CD4-positive, alpha-beta memory T cell (primary cell): ENCODE results near the gene DAB1. TPM values are rescaled to one million over a fixed set of nuclear protein-coding genes. Genes with fewer than 3 reads are reported as not detected.

Experiments used
- CTCF ChIA-PET: fragments of 350-600 bp; sonication (Branson Sonifier 250); formaldehyde crosslinking; loops from one replicate; lab custom pipeline; 2021; ENCODE audit warnings: inconsistent platforms; ENCODE audit not compliant: partially characterized antibody; lab: Charles Lee
- POLR2A ChIA-PET: fragments of 350-600 bp; sonication (Branson Sonifier 250); formaldehyde crosslinking; loops from one replicate; lab custom pipeline; 2021; ENCODE audit not compliant: partially characterized antibody; lab: Charles Lee
- DNase-seq, 5 donors: peaks; one replicate each; pipeline versions ENCODE4 v3.0.0 to v3.0.0-alpha.2; 2020 to 2022; ENCODE audit warnings: mixed read lengths in 1 of 5
- H3K27ac ChIP-seq: one replicate; pipeline ENCODE4 v1.7.0; 2013; ENCODE audit warnings: low read depth, low read length
- H3K27me3 ChIP-seq: 2 replicates; pipeline ENCODE4 v1.7.0; 2013; ENCODE audit warnings: mild to moderate bottlenecking, low read length, moderate library complexity; ENCODE audit not compliant: insufficient read depth
- H3K36me3 ChIP-seq: 2 replicates; pipeline ENCODE4 v1.7.0; 2013; ENCODE audit warnings: mild to moderate bottlenecking, low read length, moderate library complexity; ENCODE audit not compliant: insufficient read depth
- H3K4me1 ChIP-seq: 2 replicates; pipeline ENCODE4 v1.7.0; 2013; ENCODE audit warnings: mild to moderate bottlenecking, low read length, moderate library complexity; ENCODE audit not compliant: insufficient read depth
- H3K4me3 ChIP-seq, 2 donors: one replicate each; pipeline ENCODE4 v1.7.0; 2013; ENCODE audit warnings: low read length in 2 of 2, mild to moderate bottlenecking in 1 of 2
- H3K9me3 ChIP-seq, 2 donors: one replicate each; pipeline ENCODE4 v1.7.0; 2013; ENCODE audit warnings: low read length in 2 of 2, control low read depth in 1 of 2; ENCODE audit not compliant: control insufficient read depth in 1 of 2
- H3K27ac Mint-ChIP-seq, 7 donors: one replicate each; pipeline ENCODE4 v1.8.0; 2020 to 2021; ENCODE audit warnings: mixed read lengths in 7 of 7, mild to moderate bottlenecking in 6 of 7, inconsistent platforms in 3 of 7, moderate library complexity in 3 of 7
- H3K27me3 Mint-ChIP-seq, 2 donors: one replicate each; pipeline ENCODE4 v1.8.0; 2020 to 2021; ENCODE audit warnings: mixed read lengths in 2 of 2
- H3K36me3 Mint-ChIP-seq, 2 donors: one replicate each; pipeline ENCODE4 v1.8.0; 2020 to 2021; ENCODE audit warnings: mixed read lengths in 2 of 2, inconsistent platforms in 1 of 2, mild to moderate bottlenecking in 1 of 2
- H3K4me1 Mint-ChIP-seq, 4 donors: one replicate each; pipeline ENCODE4 v1.8.0; 2020 to 2021; ENCODE audit warnings: mixed read lengths in 4 of 4, mild to moderate bottlenecking in 1 of 4
- H3K4me3 Mint-ChIP-seq, 8 donors: one replicate each; pipeline ENCODE4 v1.8.0; 2020 to 2021; ENCODE audit warnings: mixed read lengths in 8 of 8, mild to moderate bottlenecking in 7 of 8, moderate library complexity in 6 of 8, inconsistent platforms in 3 of 8
- H3K9me3 Mint-ChIP-seq, 8 donors: one replicate each; pipeline ENCODE4 v1.8.0; 2020 to 2021; ENCODE audit warnings: mixed read lengths in 8 of 8, mild to moderate bottlenecking in 5 of 8, inconsistent platforms in 3 of 8, moderate library complexity in 1 of 8
- intact Hi-C: fragments of 100-400 bp; cut with micrococcal nuclease; formaldehyde crosslinking; loops from one replicate; pipeline ENCODE4 v1.15.1; 2023
- polyA plus RNA-seq, 2 donors: library from polyadenylated mRNA; unstranded; fragments of 300-500 nt; fragmentation: Illumina TruSeq; gene quantifications; one replicate each; pipeline ENCODE4 v1.2.3, GENCODE V29; 2021
- total RNA-seq, 2 experiments: library from RNA; stranded (reverse); gene quantifications; one replicate each; pipeline ENCODE4 v1.2.3, GENCODE V29; 2021

The DAB1 gene
- total and polyA plus RNA-seq, 4 experiments from 2014 or later: 1.5 to 3.9 (median 3.2) TPM

GRCh38 chr1:57325117-57325516, 98.7 kb downstream of the DAB1 start:
- peaks cover 0 to 3% (median 0%) of the 10 kb centered on the region in 4 donors for H3K4me1 Mint-ChIP-seq
- peaks cover 2% of the 10 kb centered on the region in 2 donors for H3K27me3 Mint-ChIP-seq
- Histone ChIP-seq H3K27me3 (no peaks in the 10 kb centered on the region), H3K9me3 (no peaks in the 10 kb centered on the region), H3K4me1 (no peaks in the 10 kb centered on the region), H3K36me3 (no peaks in the 10 kb centered on the region), H3K27ac (no peak overlapping the region), H3K4me3 (no peak overlapping the region)
- DNase-seq: no peak
- ChIA-PET POLR2A (no interaction called here), CTCF (no interaction called here)
- peak overlapping the region in 1 of 8 donors; percentile 16 for H3K4me3 Mint-ChIP-seq
- intact Hi-C loops: no loop called here
- no peak overlapping the region for H3K27ac Mint-ChIP-seq
- H3K36me3 Mint-ChIP-seq: no peaks in the 10 kb centered on the region
- peaks cover 0 to 2% (median 0%) of the 10 kb centered on the region in 8 donors for H3K9me3 Mint-ChIP-seq

DNA sequence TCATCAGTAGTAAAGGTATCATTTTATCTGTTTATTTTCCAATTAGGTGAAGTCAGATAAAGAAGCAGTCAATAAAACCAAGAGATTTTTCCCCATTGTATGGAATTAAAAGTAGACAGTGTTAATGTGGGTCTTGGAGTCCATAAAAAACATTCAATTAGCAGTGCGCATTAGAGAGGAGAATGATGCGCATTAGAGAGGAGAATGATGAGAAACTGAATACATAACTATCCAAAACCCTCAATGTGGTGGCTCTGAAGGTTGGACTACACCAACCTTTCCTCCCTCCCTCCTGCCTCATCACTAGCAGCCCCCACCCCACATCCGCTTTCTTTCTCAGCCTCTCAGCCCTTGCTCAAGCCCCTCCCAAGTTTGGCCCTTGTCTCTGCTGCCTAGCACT, 99.5 kb downstream of the DAB1 start:
- POLR2A ChIA-PET: no interaction called here
- peak overlapping the region in 1 of 8 donors; percentile 27 for H3K4me3 Mint-ChIP-seq
- CTCF ChIA-PET: no interaction called here
- Histone ChIP-seq H3K4me1 (peaks cover 3% of the 10 kb centered on the region), H3K36me3 (no peaks in the 10 kb centered on the region), H3K27ac (no peak overlapping the region), H3K27me3 (no peaks in the 10 kb centered on the region), H3K9me3 (no peaks in the 10 kb centered on the region), H3K4me3 (no peak overlapping the region)
- no peak overlapping the region for H3K27ac Mint-ChIP-seq
- H3K27me3 Mint-ChIP-seq: peaks cover 2% of the 10 kb centered on the region in 2 donors
- peaks cover 0 to 2% (median 0%) of the 10 kb centered on the region in 8 donors for H3K9me3 Mint-ChIP-seq
- DNase-seq: no peak
- intact Hi-C loops: no loop called here
- no peaks in the 10 kb centered on the region for H3K36me3 Mint-ChIP-seq
- peaks cover 0 to 3% (median 1%) of the 10 kb centered on the region in 4 donors for H3K4me1 Mint-ChIP-seq

DNA sequence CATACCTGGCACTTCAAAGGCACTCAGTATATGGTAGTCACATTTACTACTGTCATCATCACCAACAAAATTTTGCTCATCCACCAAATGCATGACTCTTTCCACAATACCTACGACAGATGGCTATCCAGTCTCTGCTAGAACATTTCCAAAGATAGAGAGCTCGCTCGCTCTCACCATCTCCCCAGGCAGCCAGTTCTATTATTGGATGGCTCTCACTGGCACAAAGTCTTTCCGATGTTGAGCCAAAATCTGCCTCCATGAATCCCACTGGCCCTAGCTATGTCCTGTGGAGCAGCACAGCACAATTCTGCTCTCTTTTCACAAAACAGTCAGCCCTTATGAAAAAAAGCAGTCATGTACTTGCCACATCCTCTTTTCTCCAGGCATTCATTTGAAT, 102.1 kb downstream of the DAB1 start:
- H3K36me3 Mint-ChIP-seq: no peaks in the 10 kb centered on the region
- ChIA-PET POLR2A (no interaction called here), CTCF (no interaction called here)
- intact Hi-C loops: no loop called here
- H3K4me3 ChIP-seq: no peak overlapping the region
- peaks cover 0 to 2% of the 10 kb centered on the region in 2 donors for H3K27me3 Mint-ChIP-seq
- H3K9me3 ChIP-seq: no peaks in the 10 kb centered on the region
- H3K4me1 Mint-ChIP-seq: peaks cover 4 to 10% (median 6%) of the 10 kb centered on the region in 4 donors
- H3K27ac Mint-ChIP-seq: no peak overlapping the region
- H3K27me3 ChIP-seq: no peaks in the 10 kb centered on the region
- no peak overlapping the region for H3K27ac ChIP-seq
- peaks cover 12% of the 10 kb centered on the region for H3K4me1 ChIP-seq
- no peak for DNase-seq
- H3K9me3 Mint-ChIP-seq: peaks cover 0 to 2% (median 0%) of the 10 kb centered on the region in 8 donors
- no peak overlapping the region for H3K4me3 Mint-ChIP-seq
- H3K36me3 ChIP-seq: no peaks in the 10 kb centered on the region

GRCh38 chr1:57319791-57320190, 104.1 kb downstream of the DAB1 start:
- DNase-seq: no peak
- peaks cover 4 to 10% (median 5%) of the 10 kb centered on the region in 4 donors for H3K4me1 Mint-ChIP-seq
- H3K9me3 ChIP-seq: no peaks in the 10 kb centered on the region
- peaks cover 12% of the 10 kb centered on the region for H3K4me1 ChIP-seq
- H3K27me3 Mint-ChIP-seq: peaks cover 0 to 2% of the 10 kb centered on the region in 2 donors
- peak overlapping the region in 1 of 7 donors; percentile 48 for H3K27ac Mint-ChIP-seq
- no peaks in the 10 kb centered on the region for H3K27me3 ChIP-seq
- H3K4me3 Mint-ChIP-seq: no peak overlapping the region
- POLR2A ChIA-PET: interaction anchor here (2.1 kb wide), 1 partner anchor 12 kb away, joined by 7 read pairs; no protein-coding TSS in a partner anchor
- H3K36me3 Mint-ChIP-seq: no peaks in the 10 kb centered on the region
- no peaks in the 10 kb centered on the region for H3K36me3 ChIP-seq
- CTCF ChIA-PET: interaction anchor here (1.3 kb wide), 1 partner anchor 9 kb away, joined by 3 read pairs; no protein-coding TSS in a partner anchor
- no peak overlapping the region for H3K27ac ChIP-seq
- intact Hi-C loops: no loop called here
- H3K9me3 Mint-ChIP-seq: peaks cover 0 to 2% (median under 1%) of the 10 kb centered on the region in 8 donors
- no peak overlapping the region for H3K4me3 ChIP-seq

DNA sequence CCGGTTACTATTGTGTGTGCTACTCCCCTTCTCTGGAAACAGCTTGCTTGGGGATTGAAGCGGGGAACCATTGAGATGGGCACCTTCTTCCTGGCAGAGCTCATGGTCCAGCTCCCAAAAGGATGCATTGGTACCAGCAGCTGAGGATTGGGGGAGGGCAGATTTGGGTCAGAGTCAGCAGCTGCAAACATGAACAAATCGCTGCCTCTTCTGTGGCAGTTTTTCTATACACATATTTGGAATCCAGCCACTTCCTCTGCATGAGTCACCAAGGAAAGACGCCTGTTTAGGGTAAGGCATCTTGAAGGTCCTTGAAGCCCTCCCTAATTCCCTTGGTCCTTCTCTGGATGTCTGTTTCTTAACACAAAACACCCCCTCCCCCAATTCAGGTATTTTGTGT, 104.7 kb downstream of the DAB1 start:
- ChIA-PET POLR2A (interaction anchor here (2.1 kb wide), 1 partner anchor 11 kb away, joined by 7 read pairs; no protein-coding TSS in a partner anchor), CTCF (interaction anchor here (1.3 kb wide), 1 partner anchor 9 kb away, joined by 3 read pairs; no protein-coding TSS in a partner anchor)

GRCh38 chr1:57316861-57317260, 107.0 kb downstream of the DAB1 start:
- peaks cover 0 to 2% of the 10 kb centered on the region in 2 donors for H3K27me3 Mint-ChIP-seq
- ChIA-PET POLR2A (interaction anchor here (1.5 kb wide), 1 partner anchor 9 kb away, joined by 9 read pairs; no protein-coding TSS in a partner anchor), CTCF (no interaction called here)
- Histone ChIP-seq H3K4me1 (peaks cover 12% of the 10 kb centered on the region), H3K36me3 (no peaks in the 10 kb centered on the region), H3K27me3 (no peaks in the 10 kb centered on the region), H3K9me3 (no peaks in the 10 kb centered on the region), H3K4me3 (no peak overlapping the region), H3K27ac (no peak overlapping the region)
- H3K9me3 Mint-ChIP-seq: peaks cover 0 to 2% (median 0%) of the 10 kb centered on the region in 8 donors
- intact Hi-C loops: no loop called here
- H3K4me1 Mint-ChIP-seq: peaks cover 4 to 10% (median 5%) of the 10 kb centered on the region in 4 donors
- DNase-seq: no peak
- H3K4me3 Mint-ChIP-seq: no peak overlapping the region
- H3K36me3 Mint-ChIP-seq: no peaks in the 10 kb centered on the region
- no peak overlapping the region for H3K27ac Mint-ChIP-seq

More for the DNA sequence above, 104.7 kb downstream of the DAB1 start:
- Mint-ChIP-seq H3K9me3 (peaks cover 0 to 2% (median under 1%) of the 10 kb centered on the region in 8 donors), H3K4me3 (no peak overlapping the region), H3K27me3 (peaks cover 0 to 2% of the 10 kb centered on the region in 2 donors), H3K36me3 (no peaks in the 10 kb centered on the region), H3K4me1 (peaks cover 4 to 10% (median 5%) of the 10 kb centered on the region in 4 donors), H3K27ac (peak overlapping the region in 1 of 7 donors; percentile 10)
- H3K27ac ChIP-seq: no peak overlapping the region
- H3K4me1 ChIP-seq: peaks cover 12% of the 10 kb centered on the region
- H3K9me3 ChIP-seq: no peaks in the 10 kb centered on the region
- DNase-seq: no peak
- H3K4me3 ChIP-seq: no peak overlapping the region
- H3K27me3 ChIP-seq: no peaks in the 10 kb centered on the region
- no peaks in the 10 kb centered on the region for H3K36me3 ChIP-seq
- intact Hi-C loops: no loop called here

GRCh38 chr1:57316291-57316690, 107.6 kb downstream of the DAB1 start:
- no peak overlapping the region for H3K4me3 ChIP-seq
- H3K9me3 ChIP-seq: no peaks in the 10 kb centered on the region
- no peak overlapping the region for H3K27ac Mint-ChIP-seq
- peaks cover 0 to 2% (median 0%) of the 10 kb centered on the region in 8 donors for H3K9me3 Mint-ChIP-seq
- H3K36me3 Mint-ChIP-seq: no peaks in the 10 kb centered on the region
- no peaks in the 10 kb centered on the region for H3K36me3 ChIP-seq
- H3K4me1 Mint-ChIP-seq: peaks cover 4 to 10% (median 6%) of the 10 kb centered on the region in 4 donors
- H3K4me1 ChIP-seq: peaks cover 12% of the 10 kb centered on the region
- intact Hi-C loops: no loop called here
- H3K27me3 Mint-ChIP-seq: peaks cover 0 to 2% of the 10 kb centered on the region in 2 donors
- DNase-seq: no peak
- ChIA-PET CTCF (no interaction called here), POLR2A (interaction anchor here (1.5 kb wide), 1 partner anchor 9 kb away, joined by 9 read pairs; no protein-coding TSS in a partner anchor)
- H3K4me3 Mint-ChIP-seq: no peak overlapping the region
- no peaks in the 10 kb centered on the region for H3K27me3 ChIP-seq
- no peak overlapping the region for H3K27ac ChIP-seq
